Measurements from ENCODE around the gene KAT6B. TPM values are rescaled to one million over a fixed set of nuclear protein-coding genes. Genes with fewer than 3 reads are reported as not detected.
A peak's percentile ranks its signal among the peaks of the same experiment; 100 is the strongest.

KAT6B gene
- total RNA-seq, 1 donor from 2014 or later = 155 TPM

GRCh38 chr10:75007646-75008045, 181.2 kb downstream of the KAT6B start:
- H3K27ac Mint-ChIP-seq = peak overlapping the region; percentile 89
- no peaks in the 10 kb centered on the region for H3K27me3 Mint-ChIP-seq (ENCODE audit: low read depth)
- H3K9me3 Mint-ChIP-seq = no peaks in the 10 kb centered on the region
- H3K4me1 Mint-ChIP-seq = peaks cover 41% of the 10 kb centered on the region
- H3K4me3 Mint-ChIP-seq = no peak overlapping the region
- no peak for DNase-seq (ENCODE audit: low spot score in 2 of 2, unreplicated experiment in 2 of 2)
- H3K36me3 Mint-ChIP-seq = peaks cover 25% of the 10 kb centered on the region
- TF ChIP-seq CTCF (IDR thresholded peaks at IDR 0.05; ENCODE audit: unreplicated experiment) = no peak

- peak overlapping the region; percentile 57 for H3K27ac Mint-ChIP-seq
- DNase-seq (ENCODE audit: low spot score in 2 of 2, unreplicated experiment in 2 of 2) = no peak
- TF ChIP-seq CTCF (IDR thresholded peaks at IDR 0.05; ENCODE audit: unreplicated experiment) = no peak
- peaks cover 32% of the 10 kb centered on the region for H3K36me3 Mint-ChIP-seq
- H3K9me3 Mint-ChIP-seq = no peaks in the 10 kb centered on the region
- H3K27me3 Mint-ChIP-seq (ENCODE audit: low read depth) = no peaks in the 10 kb centered on the region
- peaks cover 34% of the 10 kb centered on the region for H3K4me1 Mint-ChIP-seq
- H3K4me3 Mint-ChIP-seq = no peak overlapping the region
Observed at GRCh38 chr10:75008952-75009351, 182.6 kb downstream of the KAT6B start.

GRCh38 chr10:75009426-75009825, 183.0 kb downstream of the KAT6B start:
- TF ChIP-seq CTCF (IDR thresholded peaks at IDR 0.05; ENCODE audit: unreplicated experiment) = no peak
- H3K27ac Mint-ChIP-seq = peak overlapping the region; percentile 57
- no peak overlapping the region for H3K4me3 Mint-ChIP-seq

GRCh38 chr10:75010373-75010772, 184.0 kb downstream of the KAT6B start:
- DNase-seq (ENCODE audit: low spot score in 2 of 2, unreplicated experiment in 2 of 2) = no peak
- peaks cover 35% of the 10 kb centered on the region for H3K4me1 Mint-ChIP-seq
- peak overlapping the region; percentile 50 for H3K27ac Mint-ChIP-seq
- H3K4me3 Mint-ChIP-seq = no peak overlapping the region
- peaks cover 32% of the 10 kb centered on the region for H3K36me3 Mint-ChIP-seq
- TF ChIP-seq CTCF (IDR thresholded peaks at IDR 0.05; ENCODE audit: unreplicated experiment) = no peak
- no peaks in the 10 kb centered on the region for H3K9me3 Mint-ChIP-seq
- H3K27me3 Mint-ChIP-seq (ENCODE audit: low read depth) = no peaks in the 10 kb centered on the region

More at GRCh38 chr10:75009426-75009825, 183.0 kb downstream of the KAT6B start:
- Mint-ChIP-seq H3K9me3 (no peaks in the 10 kb centered on the region), H3K4me1 (peaks cover 32% of the 10 kb centered on the region), H3K36me3 (peaks cover 32% of the 10 kb centered on the region), H3K27me3 (ENCODE audit: low read depth) (no peaks in the 10 kb centered on the region)
- DNase-seq (ENCODE audit: low spot score in 2 of 2, unreplicated experiment in 2 of 2) = no peak

- Mint-ChIP-seq H3K9me3 (no peaks in the 10 kb centered on the region), H3K36me3 (peaks cover 28% of the 10 kb centered on the region), H3K27ac (no peak overlapping the region), H3K4me1 (peaks cover 44% of the 10 kb centered on the region), H3K4me3 (no peak overlapping the region), H3K27me3 (ENCODE audit: low read depth) (no peaks in the 10 kb centered on the region)
- TF ChIP-seq CTCF (IDR thresholded peaks at IDR 0.05; ENCODE audit: unreplicated experiment) = no peak
- DNase-seq (ENCODE audit: low spot score in 2 of 2, unreplicated experiment in 2 of 2) = no peak
Observed at GRCh38 chr10:75011221-75011620, 184.8 kb downstream of the KAT6B start.

GRCh38 chr10:75012471-75012870, 186.1 kb downstream of the KAT6B start:
- H3K27me3 Mint-ChIP-seq (ENCODE audit: low read depth) = no peaks in the 10 kb centered on the region
- no peak overlapping the region for H3K4me3 Mint-ChIP-seq
- no peaks in the 10 kb centered on the region for H3K9me3 Mint-ChIP-seq
- no peak for DNase-seq (ENCODE audit: low spot score in 2 of 2, unreplicated experiment in 2 of 2)
- peaks cover 25% of the 10 kb centered on the region for H3K36me3 Mint-ChIP-seq
- peak overlapping the region; percentile 18 for H3K27ac Mint-ChIP-seq
- H3K4me1 Mint-ChIP-seq = peaks cover 43% of the 10 kb centered on the region
- TF ChIP-seq CTCF (IDR thresholded peaks at IDR 0.05; ENCODE audit: unreplicated experiment) = no peak
